ENCODE results near the gene CTSW. TPM values are rescaled to one million over a fixed set of nuclear protein-coding genes. Genes with fewer than 3 reads are reported as not detected.

CTSW gene
- total RNA-seq, 2 donors from 2014 or later, result not detected

GRCh38 chr11:65925397-65925796 lies 45.8 kb downstream of the CTSW start:
- H3K27ac Mint-ChIP-seq, result no peak overlapping the region
- no peak overlapping the region for H3K4me3 Mint-ChIP-seq
- TF ChIP-seq CTCF (conservative IDR thresholded peaks at IDR 0.05), result no peak
- Histone ChIP-seq H3K9me3 (ENCODE audit: control insufficient read depth, low read length) (no peaks in the 10 kb centered on the region), H3K9ac (ENCODE audit: extremely low read depth, low read length, poor library complexity, severe bottlenecking) (no peak overlapping the region), H3K27ac (ENCODE audit: low read depth, low read length) (no peak overlapping the region), H3K27me3 (ENCODE audit: control insufficient read depth, insufficient read depth, low read length, poor library complexity, severe bottlenecking) (no peaks in the 10 kb centered on the region), H3K4me3 (ENCODE audit: low read length) (no peak overlapping the region), H3K4me1 (ENCODE audit: control insufficient read depth, insufficient read depth, low read length) (no peaks in the 10 kb centered on the region), H3K36me3 (ENCODE audit: control insufficient read depth, insufficient read depth, low read length) (peaks cover 7% of the 10 kb centered on the region)
- WGBS, 2 experiments (ENCODE audit: insufficient coverage in 1 of 2, insufficient read length in 1 of 2), result 83 to 85% methylated on average over 2 of the region's 2 CpGs
- no peak for DNase-seq
- H3K9me3 Mint-ChIP-seq, result no peaks in the 10 kb centered on the region
- H3K4me1 Mint-ChIP-seq, result peaks cover 7% of the 10 kb centered on the region
- H3K36me3 Mint-ChIP-seq (ENCODE audit: low read depth), result peaks cover 19% of the 10 kb centered on the region
- no peaks in the 10 kb centered on the region for H3K27me3 Mint-ChIP-seq (ENCODE audit: insufficient read depth)

GRCh38 chr11:65927904-65928397 lies 48.3 kb downstream of the CTSW start:
- no peak overlapping the region for H3K4me3 Mint-ChIP-seq
- no peaks in the 10 kb centered on the region for H3K4me1 ChIP-seq (ENCODE audit: control insufficient read depth, insufficient read depth, low read length)
- no peak for DNase-seq
- H3K9me3 ChIP-seq (ENCODE audit: control insufficient read depth, low read length), result no peaks in the 10 kb centered on the region
- H3K36me3 Mint-ChIP-seq (ENCODE audit: low read depth), result peaks cover 6% of the 10 kb centered on the region
- H3K4me1 Mint-ChIP-seq, result peaks cover 7% of the 10 kb centered on the region
- H3K9ac ChIP-seq (ENCODE audit: extremely low read depth, low read length, poor library complexity, severe bottlenecking), result no peak overlapping the region
- peak overlapping the region; percentile 37 for H3K27ac Mint-ChIP-seq
- H3K27me3 Mint-ChIP-seq (ENCODE audit: insufficient read depth), result no peaks in the 10 kb centered on the region
- no peak overlapping the region for H3K27ac ChIP-seq (ENCODE audit: low read depth, low read length)
- H3K9me3 Mint-ChIP-seq, result no peaks in the 10 kb centered on the region
- H3K36me3 ChIP-seq (ENCODE audit: control insufficient read depth, insufficient read depth, low read length), result no peaks in the 10 kb centered on the region
- H3K4me3 ChIP-seq (ENCODE audit: low read length), result no peak overlapping the region
- no peaks in the 10 kb centered on the region for H3K27me3 ChIP-seq (ENCODE audit: control insufficient read depth, insufficient read depth, low read length, poor library complexity, severe bottlenecking)
- 75 to 90% methylated on average over 7 to 9 of the region's 9 CpGs for WGBS, 2 experiments (ENCODE audit: insufficient coverage in 1 of 2, insufficient read length in 1 of 2)
- no peak for TF ChIP-seq CTCF (conservative IDR thresholded peaks at IDR 0.05)

- Histone ChIP-seq H3K36me3 (ENCODE audit: control insufficient read depth, insufficient read depth, low read length) (no peaks in the 10 kb centered on the region), H3K27ac (ENCODE audit: low read depth, low read length) (no peak overlapping the region), H3K4me1 (ENCODE audit: control insufficient read depth, insufficient read depth, low read length) (no peaks in the 10 kb centered on the region), H3K4me3 (ENCODE audit: low read length) (no peak overlapping the region), H3K27me3 (ENCODE audit: control insufficient read depth, insufficient read depth, low read length, poor library complexity, severe bottlenecking) (no peaks in the 10 kb centered on the region), H3K9ac (ENCODE audit: extremely low read depth, low read length, poor library complexity, severe bottlenecking) (no peak overlapping the region), H3K9me3 (ENCODE audit: control insufficient read depth, low read length) (no peaks in the 10 kb centered on the region)
- TF ChIP-seq CTCF (conservative IDR thresholded peaks at IDR 0.05), result no peak
- H3K4me3 Mint-ChIP-seq, result no peak overlapping the region
- no peaks in the 10 kb centered on the region for H3K9me3 Mint-ChIP-seq
- WGBS, 2 experiments (ENCODE audit: insufficient coverage in 1 of 2, insufficient read length in 1 of 2), result 88 to 91% methylated on average over 6 of the region's 6 CpGs
- no peak for DNase-seq
- peaks cover 7% of the 10 kb centered on the region for H3K4me1 Mint-ChIP-seq
- no peaks in the 10 kb centered on the region for H3K27me3 Mint-ChIP-seq (ENCODE audit: insufficient read depth)
- no peak overlapping the region for H3K27ac Mint-ChIP-seq
- no peaks in the 10 kb centered on the region for H3K36me3 Mint-ChIP-seq (ENCODE audit: low read depth)
Measured at GRCh38 chr11:65928667-65929066, 49.0 kb downstream of the CTSW start.
